ENCODE measurements around the gene MBOAT1. TPM values are rescaled to one million over a fixed set of nuclear protein-coding genes. Genes with fewer than 3 reads are reported as not detected.

Gene MBOAT1
- polyA plus RNA-seq, 1 donor from 2014 or later, result 3.1 TPM

- peak overlapping the region in 1 of 4 donors; percentile 51 for H3K4me3 Mint-ChIP-seq
- peaks cover 0 to 2% (median 0%) of the 10 kb centered on the region in 3 donors for H3K4me1 Mint-ChIP-seq
- H3K9me3 Mint-ChIP-seq, result peaks cover 0 to 1% (median 0%) of the 10 kb centered on the region in 3 donors
- H3K27ac Mint-ChIP-seq, result no peak overlapping the region
- no peaks in the 10 kb centered on the region for H3K27me3 Mint-ChIP-seq
- peaks cover 9% of the 10 kb centered on the region for H3K36me3 Mint-ChIP-seq
These were observed 102.7 kb downstream of the MBOAT1 start for GRCh38 chr6:20109526-20109925.

GRCh38 chr6:20105838-20106237 is 106.4 kb downstream of the MBOAT1 start:
- Mint-ChIP-seq H3K27ac (no peak overlapping the region), H3K4me1 (peaks cover 0 to 4% (median 0%) of the 10 kb centered on the region in 3 donors), H3K4me3 (no peak overlapping the region), H3K9me3 (peaks cover 0 to 3% (median 0%) of the 10 kb centered on the region in 3 donors), H3K27me3 (no peaks in the 10 kb centered on the region), H3K36me3 (peaks cover 7% of the 10 kb centered on the region)

GRCh38 chr6:20104696-20105095 is 107.6 kb downstream of the MBOAT1 start:
- peaks cover 0 to 4% (median 0%) of the 10 kb centered on the region in 3 donors for H3K4me1 Mint-ChIP-seq
- H3K4me3 Mint-ChIP-seq, result no peak overlapping the region
- peaks cover 8% of the 10 kb centered on the region for H3K36me3 Mint-ChIP-seq
- peak overlapping the region in 1 of 3 donors; percentile 28 for H3K27ac Mint-ChIP-seq
- no peaks in the 10 kb centered on the region for H3K27me3 Mint-ChIP-seq
- H3K9me3 Mint-ChIP-seq, result peaks cover 0 to 3% (median 0%) of the 10 kb centered on the region in 3 donors

GRCh38 chr6:20102397-20103073 is 109.7 kb downstream of the MBOAT1 start:
- Mint-ChIP-seq H3K4me3 (no peak overlapping the region), H3K27ac (peak overlapping the region in 1 of 3 donors; percentile 45), H3K9me3 (peaks cover 0 to 3% (median 0%) of the 10 kb centered on the region in 3 donors), H3K4me1 (peaks cover 0 to 4% (median 0%) of the 10 kb centered on the region in 3 donors), H3K27me3 (peaks cover 2% of the 10 kb centered on the region), H3K36me3 (peaks cover 5% of the 10 kb centered on the region)

GRCh38 chr6:20099156-20099555 is 113.1 kb downstream of the MBOAT1 start:
- peaks cover 1% of the 10 kb centered on the region for H3K36me3 Mint-ChIP-seq
- H3K27ac Mint-ChIP-seq, result no peak overlapping the region
- H3K4me1 Mint-ChIP-seq, result no peaks in the 10 kb centered on the region
- H3K9me3 Mint-ChIP-seq, result peaks cover 0 to 2% (median 0%) of the 10 kb centered on the region in 3 donors
- H3K27me3 Mint-ChIP-seq, result peaks cover 2% of the 10 kb centered on the region
- H3K4me3 Mint-ChIP-seq, result no peak overlapping the region

- Mint-ChIP-seq H3K9me3 (peaks cover 0 to 2% (median 0%) of the 10 kb centered on the region in 3 donors), H3K27ac (no peak overlapping the region), H3K27me3 (peaks cover 2% of the 10 kb centered on the region), H3K4me3 (no peak overlapping the region), H3K36me3 (peaks cover 1% of the 10 kb centered on the region), H3K4me1 (no peaks in the 10 kb centered on the region)
These were observed 113.9 kb downstream of the MBOAT1 start for GRCh38 chr6:20098267-20098876.

GRCh38 chr6:20096536-20096935 is 115.7 kb downstream of the MBOAT1 start:
- peaks cover 1% of the 10 kb centered on the region for H3K36me3 Mint-ChIP-seq
- no peak overlapping the region for H3K27ac Mint-ChIP-seq
- no peaks in the 10 kb centered on the region for H3K4me1 Mint-ChIP-seq

GRCh38 chr6:20095436-20095835 is 116.8 kb downstream of the MBOAT1 start:
- H3K9me3 Mint-ChIP-seq, result no peaks in the 10 kb centered on the region
- H3K4me1 Mint-ChIP-seq, result no peaks in the 10 kb centered on the region
- peaks cover 1% of the 10 kb centered on the region for H3K36me3 Mint-ChIP-seq
- H3K4me3 Mint-ChIP-seq, result no peak overlapping the region
- peaks cover 2% of the 10 kb centered on the region for H3K27me3 Mint-ChIP-seq
- peak overlapping the region in 1 of 3 donors; percentile 60 for H3K27ac Mint-ChIP-seq

More at GRCh38 chr6:20096536-20096935, 115.7 kb downstream of the MBOAT1 start:
- no peaks in the 10 kb centered on the region for H3K9me3 Mint-ChIP-seq
- H3K27me3 Mint-ChIP-seq, result peaks cover 2% of the 10 kb centered on the region
- H3K4me3 Mint-ChIP-seq, result no peak overlapping the region

GRCh38 chr6:20092071-20092566 is 120.2 kb downstream of the MBOAT1 start:
- Mint-ChIP-seq H3K4me1 (no peaks in the 10 kb centered on the region), H3K27me3 (no peaks in the 10 kb centered on the region), H3K4me3 (no peak overlapping the region), H3K27ac (no peak overlapping the region), H3K9me3 (peaks cover 0 to 4% (median 0%) of the 10 kb centered on the region in 3 donors), H3K36me3 (no peaks in the 10 kb centered on the region)

- peaks cover 0 to 5% (median 4%) of the 10 kb centered on the region in 3 donors for H3K9me3 Mint-ChIP-seq
- H3K36me3 Mint-ChIP-seq, result no peaks in the 10 kb centered on the region
- no peaks in the 10 kb centered on the region for H3K4me1 Mint-ChIP-seq
- no peak overlapping the region for H3K4me3 Mint-ChIP-seq
- H3K27me3 Mint-ChIP-seq, result no peaks in the 10 kb centered on the region
- no peak overlapping the region for H3K27ac Mint-ChIP-seq
These were observed 125.3 kb downstream of the MBOAT1 start for GRCh38 chr6:20086992-20087391.

GRCh38 chr6:20085817-20086216 is 126.5 kb downstream of the MBOAT1 start:
- Mint-ChIP-seq H3K27me3 (no peaks in the 10 kb centered on the region), H3K4me3 (no peak overlapping the region), H3K27ac (no peak overlapping the region), H3K9me3 (peaks cover 0 to 5% (median 4%) of the 10 kb centered on the region in 3 donors), H3K36me3 (no peaks in the 10 kb centered on the region), H3K4me1 (no peaks in the 10 kb centered on the region)

- H3K27ac Mint-ChIP-seq, result no peak overlapping the region
- no peak overlapping the region for H3K4me3 Mint-ChIP-seq
- H3K4me1 Mint-ChIP-seq, result no peaks in the 10 kb centered on the region
- H3K27me3 Mint-ChIP-seq, result no peaks in the 10 kb centered on the region
- peaks cover 3 to 9% (median 4%) of the 10 kb centered on the region in 3 donors for H3K9me3 Mint-ChIP-seq
- H3K36me3 Mint-ChIP-seq, result peaks cover 3% of the 10 kb centered on the region
These were observed 127.9 kb downstream of the MBOAT1 start for GRCh38 chr6:20084411-20084810.

- Mint-ChIP-seq H3K9me3 (peaks cover 12 to 30% (median 12%) of the 10 kb centered on the region in 3 donors), H3K4me3 (no peak overlapping the region), H3K27me3 (peaks cover 11% of the 10 kb centered on the region), H3K4me1 (no peaks in the 10 kb centered on the region), H3K27ac (no peak overlapping the region), H3K36me3 (no peaks in the 10 kb centered on the region)
These were observed 140.3 kb downstream of the MBOAT1 start for GRCh38 chr6:20071998-20072397.

- Mint-ChIP-seq H3K4me3 (no peak overlapping the region), H3K27ac (no peak overlapping the region), H3K9me3 (peaks cover 1 to 10% (median 2%) of the 10 kb centered on the region in 3 donors), H3K27me3 (peaks cover 11% of the 10 kb centered on the region), H3K4me1 (no peaks in the 10 kb centered on the region), H3K36me3 (no peaks in the 10 kb centered on the region)
These were observed 142.2 kb downstream of the MBOAT1 start for GRCh38 chr6:20070047-20070446.

- Mint-ChIP-seq H3K4me3 (no peak overlapping the region), H3K4me1 (no peaks in the 10 kb centered on the region), H3K36me3 (no peaks in the 10 kb centered on the region), H3K9me3 (peaks cover 1 to 10% (median 2%) of the 10 kb centered on the region in 3 donors), H3K27me3 (peaks cover 11% of the 10 kb centered on the region), H3K27ac (no peak overlapping the region)
These were observed 143.2 kb downstream of the MBOAT1 start for GRCh38 chr6:20069021-20069522.

Measured in IgD-negative memory B cell (primary cell).